HCT116 (cell line): ENCODE data around the gene FRMPD4. TPM values are rescaled to one million over a fixed set of nuclear protein-coding genes. Genes with fewer than 3 reads are reported as not detected.

Source experiments
- ATAC-seq: fragments of 200-7000 bp; cut with Tn5 transposase; 2 replicates; pipeline ENCODE4 v1.9.1; 2020; ENCODE audit warnings: mild to moderate bottlenecking, moderate library complexity
- BruUV-seq: library from RNA; stranded (reverse); fragments of 400-500 nt; replicated peaks from 2 replicates; lab custom pipeline; 2021; lab: Mats Ljungman, UMichigan
- CTCF ChIA-PET: fragments of 300-600 bp; sonication (Branson Sonifier 250); formaldehyde crosslinking; loops from one replicate; lab custom pipeline; 2021; ENCODE audit warnings: antibody characterized with exemption; lab: Charles Lee
- POLR2A ChIA-PET: fragments of 300-600, 350-600 bp; sonication (Branson Sonifier 250); formaldehyde crosslinking; loops from one replicate; lab custom pipeline; 2021; ENCODE audit warnings: antibody characterized with exemption; lab: Charles Lee
- RAD21 ChIA-PET, 2 experiments: fragments of 300-600 bp; sonication (Branson Sonifier 250); formaldehyde crosslinking; loops; one replicate each; lab custom pipeline; 2023; ENCODE audit warnings: low total read pairs in 2 of 2; ENCODE audit not compliant: uncharacterized antibody in 2 of 2, unreplicated experiment in 2 of 2, low non-redundant PET in 1 of 2; lab: Charles Lee
- DNase-seq: peaks from one replicate; pipeline ENCODE4 v3.0.0-alpha.2; 2010; ENCODE audit warnings: low read depth, low spot score
- H2AFZ ChIP-seq: fragments of 200-600 bp; shearing (Covaris generic), sonication (generic); 2 replicates; pipeline ENCODE4 v1.6.1; 2017; ENCODE audit warnings: low read depth, mixed run types, mixed read lengths, antibody characterized with exemption, low read length; ENCODE audit not compliant: poor library complexity, severe bottlenecking
- H3K27ac ChIP-seq: 2 replicates; pipeline ENCODE4 v1.5.1; 2012; ENCODE audit warnings: low read depth, low read length
- H3K27me3 ChIP-seq: fragments of 200-600 bp; sonication (generic); 2 replicates; pipeline ENCODE4 v1.6.1; 2016; ENCODE audit warnings: mixed run types, low read length, mixed read lengths; ENCODE audit not compliant: insufficient read depth
- H3K36me3 ChIP-seq, 2 experiments: fragments of 200-500 bp in 1 of 2; fragments of 200-600 bp in 1 of 2; sonication (Bioruptor generic) in 1 of 2; sonication (generic) in 1 of 2; 2 replicates each; pipeline versions ENCODE4 v1.5.1 to v1.6.1; 2014 to 2016; ENCODE audit warnings: low read length in 2 of 2, inconsistent platforms in 1 of 2, mixed read lengths in 1 of 2, mixed run types in 1 of 2; ENCODE audit not compliant: insufficient read depth in 2 of 2, control insufficient read depth in 1 of 2
- H3K4me1 ChIP-seq, 2 experiments: fragments of 200-600 bp in 1 of 2; sonication (generic) in 1 of 2; 2 replicates each; pipeline versions ENCODE4 v1.5.1 to v1.6.1; 2012 to 2017; ENCODE audit warnings: low read length in 2 of 2, inconsistent platforms in 1 of 2, mild to moderate bottlenecking in 1 of 2, mixed read lengths in 1 of 2, mixed run types in 1 of 2, moderate library complexity in 1 of 2; ENCODE audit not compliant: insufficient read depth in 2 of 2, control insufficient read depth in 1 of 2
- H3K4me2 ChIP-seq: fragments of 200-600 bp; sonication (generic); 2 replicates; pipeline ENCODE4 v1.6.1; 2017; ENCODE audit warnings: mixed run types, low read length, mixed read lengths
- H3K4me3 ChIP-seq, 2 experiments: fragments of 200-600 bp in 1 of 2; sonication (generic) in 1 of 2; replicated peaks in 1 of 2; 2 replicates each; pipeline ENCODE4 v1.5.1; 2011 to 2016; ENCODE audit warnings: low read length in 2 of 2, control low read depth in 1 of 2, low read depth in 1 of 2, mild to moderate bottlenecking in 1 of 2, mixed read lengths in 1 of 2, mixed run types in 1 of 2
- H3K79me2 ChIP-seq: fragments of 200-600 bp; sonication (generic); 2 replicates; pipeline ENCODE4 v1.6.1; 2017; ENCODE audit warnings: mild to moderate bottlenecking, mixed run types, low read length, moderate library complexity, mixed read lengths; ENCODE audit not compliant: insufficient read depth
- H3K9ac ChIP-seq: fragments of 200-600 bp; sonication (generic); 2 replicates; pipeline ENCODE4 v1.6.1; 2016; ENCODE audit warnings: low read length, mixed read lengths
- H3K9me2 ChIP-seq: fragments of 200-600 bp; sonication (generic), shearing (Covaris generic); 2 replicates; pipeline ENCODE4 v1.6.1; 2017; ENCODE audit warnings: mixed run types, mild to moderate bottlenecking, moderate library complexity; ENCODE audit not compliant: insufficient read depth
- H3K9me3 ChIP-seq, 2 experiments: fragments of 200-500 bp in 1 of 2; fragments of 200-600 bp in 1 of 2; sonication (Bioruptor generic) in 1 of 2; sonication (generic) in 1 of 2; 2 replicates each; pipeline ENCODE4 v1.6.1; 2014 to 2017; ENCODE audit warnings: low read length in 2 of 2, mixed read lengths in 2 of 2, inconsistent platforms in 1 of 2, low read depth in 1 of 2, mild to moderate bottlenecking in 1 of 2, mixed run types in 1 of 2, moderate library complexity in 1 of 2; ENCODE audit not compliant: control insufficient read depth in 1 of 2, insufficient read depth in 1 of 2
- H4K20me1 ChIP-seq: fragments of 200-600 bp; sonication (generic), shearing (Covaris generic); 2 replicates; pipeline ENCODE4 v1.6.1; 2017; ENCODE audit warnings: mixed run types, mild to moderate bottlenecking, moderate library complexity; ENCODE audit not compliant: insufficient read depth
- EZH2 ChIP-seq: fragments of 200-600 bp; sonication (generic); IDR thresholded peaks from 2 replicates; pipeline ENCODE4 v1.6.1; 2017; ENCODE audit warnings: antibody characterized with exemption, mixed run types
- FOSL1 ChIP-seq: IDR thresholded peaks from 2 replicates; pipeline ENCODE4 v1.6.1; 2012; ENCODE audit warnings: low read depth
- JUND ChIP-seq: IDR thresholded peaks from 2 replicates; pipeline ENCODE4 v1.6.1; 2012
- POLR2AphosphoS5 ChIP-seq: IDR thresholded peaks from 2 replicates; pipeline ENCODE4 v1.6.1; 2011; ENCODE audit warnings: mild to moderate bottlenecking, low read depth, low read length, moderate library complexity
- ZNF274 ChIP-seq: fragments of 200-500 bp; sonication (Bioruptor generic); IDR thresholded peaks from 2 replicates; pipeline ENCODE4 v1.6.1; 2014; ENCODE audit warnings: mild to moderate bottlenecking, low read depth, low read length, inconsistent platforms
- intact Hi-C: fragments of 100-400 bp; cut with micrococcal nuclease; formaldehyde crosslinking; loops from 2 replicates; pipeline ENCODE4 v1.10.0; 2022
- total RNA-seq: library from RNA; stranded (reverse); gene quantifications from one replicate; pipeline ENCODE4 v1.2.1, GENCODE V29; 2021; ENCODE audit not compliant: unreplicated experiment
- TF ChIP-seq, protein P1 (sequence below): IDR thresholded peaks from 2 replicates; pipeline ENCODE4 v1.6.1; 2012; ENCODE audit warnings: low read depth
- TF ChIP-seq, protein P2 (sequence below), 3 experiments: fragments of 200-600 bp in 1 of 3; sonication (generic) in 1 of 3; IDR thresholded peaks in 2 of 3; conservative IDR thresholded peaks in 1 of 3; 2 replicates each; pipeline ENCODE4 v1.5.1; 2012 to 2017; ENCODE audit warnings: low read depth in 2 of 3, low read length in 2 of 3, antibody characterized with exemption in 1 of 3, borderline replicate concordance in 1 of 3, control low read depth in 1 of 3, mild to moderate bottlenecking in 1 of 3, mixed read lengths in 1 of 3, mixed run types in 1 of 3, moderate library complexity in 1 of 3; ENCODE audit not compliant: insufficient read depth in 1 of 3

Gene FRMPD4
- total RNA-seq, 1 experiment from 2014 or later, result not detected

DNA sequence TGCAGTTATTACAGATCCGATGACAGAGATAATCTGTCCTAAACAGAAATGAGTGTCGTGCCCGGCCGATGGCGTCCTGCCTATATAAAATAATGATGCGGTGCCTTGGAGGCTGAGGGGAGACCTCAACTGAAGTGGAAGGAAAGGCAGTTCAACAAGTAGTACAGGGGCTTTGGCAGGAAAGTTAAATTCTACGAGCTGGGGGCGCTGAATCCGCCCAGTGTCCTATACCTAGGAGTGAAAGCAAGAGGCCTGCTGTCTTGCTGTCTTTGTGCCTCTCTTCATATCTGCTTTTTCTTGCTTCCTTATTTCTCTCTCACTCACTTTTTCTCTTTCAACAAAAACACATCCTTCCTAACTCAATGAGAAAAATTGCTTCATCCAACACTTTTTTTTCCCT, 570.8 kb downstream of the FRMPD4 start:
- Histone ChIP-seq H3K9ac (no peak overlapping the region), H3K36me3 (no peaks in the 10 kb centered on the region), H3K4me2 (no peak overlapping the region), H4K20me1 (no peaks in the 10 kb centered on the region), H3K79me2 (no peaks in the 10 kb centered on the region), H3K4me3 (no peak overlapping the region), H3K9me3 (no peaks in the 10 kb centered on the region), H3K9me2 (no peaks in the 10 kb centered on the region), H3K4me1 (no peaks in the 10 kb centered on the region), H3K27ac (no peak overlapping the region), H3K27me3 (0 out of 2 replicates have a peak, but pooled peaks cover 3% of the 10 kb centered on the region), H2AFZ (no peak overlapping the region)
- TF ChIP-seq, protein P1, sequence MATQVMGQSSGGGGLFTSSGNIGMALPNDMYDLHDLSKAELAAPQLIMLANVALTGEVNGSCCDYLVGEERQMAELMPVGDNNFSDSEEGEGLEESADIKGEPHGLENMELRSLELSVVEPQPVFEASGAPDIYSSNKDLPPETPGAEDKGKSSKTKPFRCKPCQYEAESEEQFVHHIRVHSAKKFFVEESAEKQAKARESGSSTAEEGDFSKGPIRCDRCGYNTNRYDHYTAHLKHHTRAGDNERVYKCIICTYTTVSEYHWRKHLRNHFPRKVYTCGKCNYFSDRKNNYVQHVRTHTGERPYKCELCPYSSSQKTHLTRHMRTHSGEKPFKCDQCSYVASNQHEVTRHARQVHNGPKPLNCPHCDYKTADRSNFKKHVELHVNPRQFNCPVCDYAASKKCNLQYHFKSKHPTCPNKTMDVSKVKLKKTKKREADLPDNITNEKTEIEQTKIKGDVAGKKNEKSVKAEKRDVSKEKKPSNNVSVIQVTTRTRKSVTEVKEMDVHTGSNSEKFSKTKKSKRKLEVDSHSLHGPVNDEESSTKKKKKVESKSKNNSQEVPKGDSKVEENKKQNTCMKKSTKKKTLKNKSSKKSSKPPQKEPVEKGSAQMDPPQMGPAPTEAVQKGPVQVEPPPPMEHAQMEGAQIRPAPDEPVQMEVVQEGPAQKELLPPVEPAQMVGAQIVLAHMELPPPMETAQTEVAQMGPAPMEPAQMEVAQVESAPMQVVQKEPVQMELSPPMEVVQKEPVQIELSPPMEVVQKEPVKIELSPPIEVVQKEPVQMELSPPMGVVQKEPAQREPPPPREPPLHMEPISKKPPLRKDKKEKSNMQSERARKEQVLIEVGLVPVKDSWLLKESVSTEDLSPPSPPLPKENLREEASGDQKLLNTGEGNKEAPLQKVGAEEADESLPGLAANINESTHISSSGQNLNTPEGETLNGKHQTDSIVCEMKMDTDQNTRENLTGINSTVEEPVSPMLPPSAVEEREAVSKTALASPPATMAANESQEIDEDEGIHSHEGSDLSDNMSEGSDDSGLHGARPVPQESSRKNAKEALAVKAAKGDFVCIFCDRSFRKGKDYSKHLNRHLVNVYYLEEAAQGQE, result no peak
- TF ChIP-seq EZH2, result no peak
- no peak for TF ChIP-seq ZNF274
- no peak for TF ChIP-seq POLR2AphosphoS5
- TF ChIP-seq, protein P2, sequence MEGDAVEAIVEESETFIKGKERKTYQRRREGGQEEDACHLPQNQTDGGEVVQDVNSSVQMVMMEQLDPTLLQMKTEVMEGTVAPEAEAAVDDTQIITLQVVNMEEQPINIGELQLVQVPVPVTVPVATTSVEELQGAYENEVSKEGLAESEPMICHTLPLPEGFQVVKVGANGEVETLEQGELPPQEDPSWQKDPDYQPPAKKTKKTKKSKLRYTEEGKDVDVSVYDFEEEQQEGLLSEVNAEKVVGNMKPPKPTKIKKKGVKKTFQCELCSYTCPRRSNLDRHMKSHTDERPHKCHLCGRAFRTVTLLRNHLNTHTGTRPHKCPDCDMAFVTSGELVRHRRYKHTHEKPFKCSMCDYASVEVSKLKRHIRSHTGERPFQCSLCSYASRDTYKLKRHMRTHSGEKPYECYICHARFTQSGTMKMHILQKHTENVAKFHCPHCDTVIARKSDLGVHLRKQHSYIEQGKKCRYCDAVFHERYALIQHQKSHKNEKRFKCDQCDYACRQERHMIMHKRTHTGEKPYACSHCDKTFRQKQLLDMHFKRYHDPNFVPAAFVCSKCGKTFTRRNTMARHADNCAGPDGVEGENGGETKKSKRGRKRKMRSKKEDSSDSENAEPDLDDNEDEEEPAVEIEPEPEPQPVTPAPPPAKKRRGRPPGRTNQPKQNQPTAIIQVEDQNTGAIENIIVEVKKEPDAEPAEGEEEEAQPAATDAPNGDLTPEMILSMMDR (IDR thresholded peaks at IDR 0.05 in 2 of 3, conservative IDR thresholded peaks at IDR 0.05 in 1 of 3; ENCODE audit: borderline replicate concordance in 1 of 3, insufficient read depth in 1 of 3, low read depth in 2 of 3, low read length in 2 of 3), result no peak
- TF ChIP-seq FOSL1, result no peak
- no peak for TF ChIP-seq JUND
- DNase-seq (no peak), ATAC-seq (no peak)
- RAD21 ChIA-PET, result no interaction called here
- no TSS peak for BruUV-seq
- CTCF ChIA-PET, result no interaction called here
- intact Hi-C loops, result no loop called here
- POLR2A ChIA-PET, result no interaction called here
